SU-DHL-6 (cell line): Measurements from ENCODE around the gene CRYBG2.

Source experiments
- EZH2phosphoT487 ChIP-seq: fragments of 200-600 bp; sonication (generic), shearing (Covaris generic); conservative IDR thresholded peaks from 2 replicates; pipeline ENCODE4 v1.6.1; 2018; ENCODE audit warnings: mild to moderate bottlenecking, antibody characterized with exemption, low read length, moderate library complexity, mixed read lengths
- TF ChIP-seq, protein P1 (sequence below): fragments of 200-600 bp; sonication (generic); IDR thresholded peaks from one replicate; pipeline ENCODE4 v1.5.1; 2017; ENCODE audit warnings: antibody characterized with exemption, mild to moderate bottlenecking, low read length, moderate library complexity; ENCODE audit not compliant: insufficient read depth, poor library complexity, severe bottlenecking

DNA sequence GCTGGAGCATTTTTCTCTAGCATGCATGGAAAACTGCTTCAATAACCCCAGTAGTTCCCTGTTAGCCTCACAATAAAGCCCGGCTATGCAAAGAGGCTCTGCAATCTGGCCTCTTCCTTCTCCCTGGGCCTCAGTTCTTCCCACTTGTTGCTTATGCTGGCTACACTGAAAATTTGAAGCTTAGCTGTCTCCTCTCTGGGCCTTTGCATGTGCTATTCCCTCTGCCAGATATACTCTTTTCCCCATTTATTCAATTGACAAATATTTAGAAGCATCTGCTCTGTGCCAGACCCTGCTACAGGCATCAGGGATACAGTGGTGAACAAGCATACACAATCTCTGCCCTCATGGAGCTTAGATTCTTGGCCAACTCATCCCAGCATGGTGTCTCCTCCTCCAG, 15.3 kb downstream of the CRYBG2 start:
- TF ChIP-seq, protein P1, sequence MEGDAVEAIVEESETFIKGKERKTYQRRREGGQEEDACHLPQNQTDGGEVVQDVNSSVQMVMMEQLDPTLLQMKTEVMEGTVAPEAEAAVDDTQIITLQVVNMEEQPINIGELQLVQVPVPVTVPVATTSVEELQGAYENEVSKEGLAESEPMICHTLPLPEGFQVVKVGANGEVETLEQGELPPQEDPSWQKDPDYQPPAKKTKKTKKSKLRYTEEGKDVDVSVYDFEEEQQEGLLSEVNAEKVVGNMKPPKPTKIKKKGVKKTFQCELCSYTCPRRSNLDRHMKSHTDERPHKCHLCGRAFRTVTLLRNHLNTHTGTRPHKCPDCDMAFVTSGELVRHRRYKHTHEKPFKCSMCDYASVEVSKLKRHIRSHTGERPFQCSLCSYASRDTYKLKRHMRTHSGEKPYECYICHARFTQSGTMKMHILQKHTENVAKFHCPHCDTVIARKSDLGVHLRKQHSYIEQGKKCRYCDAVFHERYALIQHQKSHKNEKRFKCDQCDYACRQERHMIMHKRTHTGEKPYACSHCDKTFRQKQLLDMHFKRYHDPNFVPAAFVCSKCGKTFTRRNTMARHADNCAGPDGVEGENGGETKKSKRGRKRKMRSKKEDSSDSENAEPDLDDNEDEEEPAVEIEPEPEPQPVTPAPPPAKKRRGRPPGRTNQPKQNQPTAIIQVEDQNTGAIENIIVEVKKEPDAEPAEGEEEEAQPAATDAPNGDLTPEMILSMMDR = no peak
- no peak for TF ChIP-seq EZH2phosphoT487
